ENCODE data around the gene RALGAPA1.
"Not testable (repeated sequence)": the region's sequence is repeated elsewhere in the genome, so short reads cannot be mapped to it uniquely, and the experiment has no call there.

Gene RALGAPA1

DNA sequence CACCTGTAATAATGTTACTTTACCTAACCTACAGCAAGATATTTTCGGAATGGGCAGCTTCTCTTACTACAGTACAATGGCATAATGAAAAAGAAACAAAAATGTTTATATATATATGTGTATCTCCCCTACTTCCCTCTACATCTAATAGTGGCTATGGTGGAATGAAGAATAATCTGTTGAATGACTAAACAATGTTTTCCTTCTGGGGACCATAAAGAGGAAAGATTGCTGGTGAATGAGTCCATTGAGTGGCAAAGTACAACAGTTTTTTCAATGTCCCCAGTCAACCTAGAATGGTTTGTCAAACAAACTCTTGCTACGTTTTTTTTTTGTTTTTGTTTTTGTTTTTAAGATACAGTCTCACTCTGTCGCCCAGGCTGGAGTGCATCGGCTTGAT, 47.2 kb downstream of the RALGAPA1 start:
- DNase-seq (ENCODE audit: low spot score), result no peak

- DNase-seq (ENCODE audit: low spot score), result no peak
Observed at GRCh38 chr14:35760143-35760542, 49.0 kb downstream of the RALGAPA1 start.

GRCh38 chr14:35758523-35759129, 50.5 kb downstream of the RALGAPA1 start:
- DNase-seq (ENCODE audit: low spot score), result no peak

DNA sequence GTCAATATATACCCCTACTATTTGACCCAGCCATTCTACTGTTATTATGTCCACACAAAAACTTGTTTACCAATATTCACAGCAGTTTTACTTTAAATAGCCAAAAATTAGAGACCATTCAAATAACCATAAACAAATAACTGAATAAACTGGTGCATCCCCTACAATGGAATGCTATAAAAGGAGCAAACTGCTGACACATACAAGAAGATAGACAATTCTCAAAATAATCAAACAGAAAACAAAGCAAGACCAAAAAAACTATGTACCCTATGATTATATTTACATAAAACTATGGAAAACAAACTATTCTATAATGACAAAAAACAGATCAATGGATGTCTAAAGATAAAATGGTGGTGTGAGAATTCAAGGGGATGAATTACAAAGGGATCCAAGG, 54.4 kb downstream of the RALGAPA1 start:
- no peak for DNase-seq (ENCODE audit: low spot score)

DNA sequence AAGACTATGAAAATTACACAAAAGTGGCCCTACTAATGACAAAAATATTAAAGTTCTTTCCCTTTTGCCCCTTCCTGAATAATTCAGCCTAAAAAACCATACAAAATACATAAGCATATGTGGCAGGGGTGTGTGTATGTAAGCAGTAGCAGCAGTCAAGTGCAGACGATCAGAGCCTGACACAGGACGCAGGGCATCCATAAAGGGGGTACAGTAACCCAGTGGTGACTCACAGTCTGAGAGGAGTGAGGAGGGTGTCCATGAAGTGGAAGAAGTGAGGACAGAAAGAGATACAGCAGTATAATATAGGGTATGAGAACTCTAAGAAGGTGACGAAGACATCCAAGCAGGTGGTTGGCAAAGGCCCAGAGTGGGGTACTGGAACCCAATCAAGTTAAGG, 56.7 kb downstream of the RALGAPA1 start:
- DNase-seq (ENCODE audit: low spot score), result no peak

- DNase-seq (ENCODE audit: low spot score), result no peak
Observed at GRCh38 chr14:35750202-35750904, 58.7 kb downstream of the RALGAPA1 start.

DNA sequence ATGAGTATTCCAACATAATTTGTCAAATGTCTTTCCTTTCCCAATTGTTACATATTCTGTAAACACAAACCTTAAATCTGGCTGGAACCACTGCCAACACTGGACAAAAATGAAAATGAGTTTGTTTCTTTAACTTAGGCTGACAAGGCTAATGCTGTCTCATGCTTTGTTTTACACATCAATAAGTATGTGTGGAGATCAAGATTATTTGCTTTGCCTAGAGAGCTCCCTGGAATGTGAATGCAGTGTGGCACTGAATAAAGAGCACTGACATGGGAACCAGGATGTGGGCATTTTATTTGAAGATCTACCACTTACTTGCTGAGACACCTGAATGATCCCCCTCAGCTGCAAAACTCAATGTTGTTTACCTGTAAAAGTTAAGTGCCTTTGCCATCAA, 61.7 kb downstream of the RALGAPA1 start:
- no peak for DNase-seq (ENCODE audit: low spot score)

- DNase-seq (ENCODE audit: low spot score), result no peak
Observed at GRCh38 chr14:35742442-35742841, 66.7 kb downstream of the RALGAPA1 start.

GRCh38 chr14:35742032-35742371, 67.1 kb downstream of the RALGAPA1 start:
- DNase-seq (ENCODE audit: low spot score), result no peak

GRCh38 chr14:35741345-35742031, 67.6 kb downstream of the RALGAPA1 start:
- DNase-seq (ENCODE audit: low spot score), result no peak

DNA sequence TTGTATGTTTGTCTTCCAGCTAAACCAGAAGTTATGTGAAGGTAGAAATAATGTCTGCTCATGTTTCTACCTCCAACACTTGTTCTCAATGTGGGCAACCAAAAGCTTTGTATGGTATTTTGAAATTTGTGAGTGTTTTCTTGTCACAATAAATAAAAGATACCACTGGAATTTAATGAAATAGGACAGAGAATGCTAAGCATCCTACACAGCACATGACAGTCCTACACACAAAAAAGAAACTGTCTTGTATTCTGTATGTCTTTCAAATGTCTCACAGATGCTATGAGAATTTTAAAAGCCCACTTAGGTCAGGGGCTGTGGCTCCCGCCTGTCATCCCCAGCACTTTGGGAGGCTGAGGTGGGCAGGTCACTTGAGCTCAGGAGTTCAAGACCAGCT, 68.9 kb downstream of the RALGAPA1 start:
- DNase-seq (ENCODE audit: low spot score), result no peak

- DNase-seq (ENCODE audit: low spot score), result not testable (repeated sequence)
Observed at GRCh38 chr14:35735163-35735562, 73.9 kb downstream of the RALGAPA1 start.

DNA sequence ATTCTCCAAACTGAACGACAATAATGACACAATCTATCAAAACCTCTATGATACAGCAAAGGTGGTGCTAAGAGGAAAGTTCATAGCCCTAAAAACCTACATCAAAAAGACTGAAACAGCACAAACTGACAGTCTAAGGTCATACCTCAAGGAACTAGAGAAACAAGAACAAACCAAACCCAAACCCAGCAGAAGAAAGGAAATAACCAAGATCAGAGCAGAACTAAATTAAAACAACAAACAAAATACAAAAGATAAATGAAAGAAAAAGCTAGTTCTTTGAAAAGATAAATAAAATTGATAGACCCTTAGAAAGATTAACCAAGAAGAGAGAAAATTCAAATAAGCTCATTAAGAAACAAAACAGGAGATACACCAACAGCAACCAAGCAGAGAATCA, 75.6 kb downstream of the RALGAPA1 start:
- not testable (repeated sequence) for DNase-seq (ENCODE audit: low spot score)

DNA sequence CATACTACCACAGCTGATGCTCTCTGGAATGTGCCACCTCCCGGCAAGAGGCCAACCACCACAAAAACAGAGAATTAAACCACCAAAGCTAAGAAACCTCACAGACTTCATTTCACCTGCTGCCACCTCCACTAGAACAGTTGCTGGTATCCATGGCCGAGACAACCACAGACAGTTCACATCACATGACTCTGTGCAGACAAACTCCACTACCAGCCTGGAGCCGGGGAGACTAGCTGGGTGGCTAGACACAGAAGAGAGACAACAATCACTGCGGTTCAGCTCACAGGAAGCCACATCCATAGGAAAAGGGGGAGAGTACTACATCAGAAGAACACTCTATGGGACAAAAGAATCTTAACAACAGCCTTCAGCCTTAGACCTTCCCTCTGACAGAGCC, 78.2 kb downstream of the RALGAPA1 start:
- DNase-seq (ENCODE audit: low spot score), result no peak

DNA sequence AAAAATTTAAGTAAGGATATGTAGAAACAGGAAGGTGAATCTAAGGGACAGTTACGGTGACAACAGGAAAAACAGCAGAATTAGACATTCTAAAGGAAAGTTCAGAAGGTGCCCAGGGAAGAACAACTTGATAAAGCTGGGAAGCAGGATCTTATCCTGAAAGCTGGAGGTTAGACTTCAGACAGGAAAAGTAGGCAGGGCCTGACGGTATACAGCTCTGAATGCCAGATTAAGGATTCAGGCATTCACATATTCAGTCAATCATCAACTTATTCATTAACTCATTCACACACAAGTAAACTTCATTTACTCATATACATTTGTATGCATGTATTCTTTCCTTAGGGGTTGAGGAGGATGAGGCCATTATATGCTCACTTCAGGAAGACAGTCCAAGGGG, 81.3 kb downstream of the RALGAPA1 start:
- no peak for DNase-seq (ENCODE audit: low spot score)

DNA sequence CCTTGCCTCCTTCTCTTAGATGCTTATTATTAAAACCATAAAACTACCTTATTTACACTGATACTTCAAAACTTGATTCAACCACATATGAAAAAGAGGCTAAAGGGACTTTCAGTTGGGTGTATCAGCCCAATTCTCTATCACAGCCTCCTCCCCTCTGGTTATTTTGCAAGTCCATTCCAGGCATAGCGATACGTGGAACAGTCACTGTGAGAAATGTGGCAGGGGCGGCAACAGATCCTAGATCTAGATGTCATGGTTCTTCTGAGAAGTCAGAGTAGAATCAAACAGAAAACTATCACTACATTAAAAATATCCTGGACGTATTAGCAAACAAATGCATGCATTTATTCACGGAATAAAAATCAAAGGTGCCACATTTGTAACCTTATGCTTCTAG, 83.2 kb downstream of the RALGAPA1 start:
- DNase-seq (ENCODE audit: low spot score), result no peak

DNA sequence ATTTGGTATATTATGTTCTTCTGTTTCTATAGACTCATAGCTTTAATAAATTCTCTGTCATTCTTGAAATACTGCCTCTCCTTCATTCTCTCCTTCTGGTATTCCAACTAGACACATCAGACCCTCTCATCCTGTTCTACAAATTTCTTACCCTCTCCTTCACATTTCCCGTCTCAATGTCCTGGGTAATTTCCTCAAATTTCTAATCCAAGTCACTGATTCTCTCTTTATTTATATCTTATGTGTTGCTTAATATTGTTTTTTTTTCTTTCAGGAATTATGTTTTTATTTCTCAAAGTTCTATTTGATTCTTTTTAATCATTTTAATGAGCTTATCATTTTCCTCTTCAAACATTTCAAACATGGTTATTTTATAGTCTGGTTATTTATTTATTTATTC, 94.0 kb downstream of the RALGAPA1 start:
- no peak for DNase-seq (ENCODE audit: low spot score)

- DNase-seq (ENCODE audit: low spot score), result no peak
Observed at GRCh38 chr14:35712466-35712865, 96.6 kb downstream of the RALGAPA1 start.

- DNase-seq (ENCODE audit: low spot score), result no peak
Observed at GRCh38 chr14:35708062-35708461, 101.0 kb downstream of the RALGAPA1 start.

GRCh38 chr14:35705636-35706035, 103.5 kb downstream of the RALGAPA1 start:
- DNase-seq (ENCODE audit: low spot score), result no peak

GRCh38 chr14:35704793-35705493, 104.2 kb downstream of the RALGAPA1 start:
- no peak for DNase-seq (ENCODE audit: low spot score)

GRCh38 chr14:35701531-35701930, 107.6 kb downstream of the RALGAPA1 start:
- no peak for DNase-seq (ENCODE audit: low spot score)

Data from CD4-positive, alpha-beta T cell treated with Interleukin-6 at 100 ng/mL for 8 hours (primary cell).